ENCODE results near the gene ATOSB.

DNA sequence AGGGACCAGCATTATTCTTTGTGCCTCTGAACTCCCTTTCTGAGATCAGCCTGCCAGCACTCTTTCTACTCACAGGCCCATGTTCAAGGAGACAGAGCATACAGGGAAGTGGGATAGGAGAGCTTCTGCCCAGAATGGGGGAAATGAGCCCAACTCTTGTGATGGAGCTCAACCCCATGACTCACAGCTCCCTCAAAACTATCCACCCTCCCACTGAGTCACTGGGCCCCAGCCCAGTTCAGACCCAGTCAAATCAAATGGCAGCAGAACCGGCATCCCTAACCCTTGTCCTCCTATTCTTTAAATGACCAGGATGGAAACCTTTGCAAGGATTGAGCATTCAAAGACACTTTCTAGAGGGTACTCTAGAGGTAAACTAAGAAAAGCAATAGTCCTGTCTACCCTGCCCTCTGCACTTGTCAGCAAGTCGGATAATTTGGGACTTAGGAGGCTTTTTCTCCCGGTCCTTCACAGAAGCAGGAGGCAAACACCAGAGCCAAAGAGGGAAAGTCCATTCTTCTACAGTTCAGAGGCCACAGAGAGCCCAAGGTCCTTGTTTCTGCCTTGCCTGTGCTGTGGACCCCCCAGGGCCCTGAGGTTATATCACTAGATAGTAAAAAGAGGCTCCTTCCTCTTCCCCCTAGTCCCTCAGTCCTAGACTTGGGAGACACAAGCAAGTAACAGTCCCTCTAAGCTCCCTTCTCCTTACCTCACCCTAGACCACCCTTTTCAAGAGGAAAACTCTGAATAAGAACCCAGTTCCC is 3.2 kb downstream of the ATOSB start:
- no peak for TF ChIP-seq EZH2phosphoT487 (IDR thresholded peaks at IDR 0.05; ENCODE audit: borderline replicate concordance, low read length)
- TF ChIP-seq, protein P1, sequence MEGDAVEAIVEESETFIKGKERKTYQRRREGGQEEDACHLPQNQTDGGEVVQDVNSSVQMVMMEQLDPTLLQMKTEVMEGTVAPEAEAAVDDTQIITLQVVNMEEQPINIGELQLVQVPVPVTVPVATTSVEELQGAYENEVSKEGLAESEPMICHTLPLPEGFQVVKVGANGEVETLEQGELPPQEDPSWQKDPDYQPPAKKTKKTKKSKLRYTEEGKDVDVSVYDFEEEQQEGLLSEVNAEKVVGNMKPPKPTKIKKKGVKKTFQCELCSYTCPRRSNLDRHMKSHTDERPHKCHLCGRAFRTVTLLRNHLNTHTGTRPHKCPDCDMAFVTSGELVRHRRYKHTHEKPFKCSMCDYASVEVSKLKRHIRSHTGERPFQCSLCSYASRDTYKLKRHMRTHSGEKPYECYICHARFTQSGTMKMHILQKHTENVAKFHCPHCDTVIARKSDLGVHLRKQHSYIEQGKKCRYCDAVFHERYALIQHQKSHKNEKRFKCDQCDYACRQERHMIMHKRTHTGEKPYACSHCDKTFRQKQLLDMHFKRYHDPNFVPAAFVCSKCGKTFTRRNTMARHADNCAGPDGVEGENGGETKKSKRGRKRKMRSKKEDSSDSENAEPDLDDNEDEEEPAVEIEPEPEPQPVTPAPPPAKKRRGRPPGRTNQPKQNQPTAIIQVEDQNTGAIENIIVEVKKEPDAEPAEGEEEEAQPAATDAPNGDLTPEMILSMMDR (IDR thresholded peaks at IDR 0.05; ENCODE audit: low read depth, low read length, poor library complexity, severe bottlenecking) = no peak
